ENCODE data around the gene ABCA3.

The ABCA3 gene

DNA sequence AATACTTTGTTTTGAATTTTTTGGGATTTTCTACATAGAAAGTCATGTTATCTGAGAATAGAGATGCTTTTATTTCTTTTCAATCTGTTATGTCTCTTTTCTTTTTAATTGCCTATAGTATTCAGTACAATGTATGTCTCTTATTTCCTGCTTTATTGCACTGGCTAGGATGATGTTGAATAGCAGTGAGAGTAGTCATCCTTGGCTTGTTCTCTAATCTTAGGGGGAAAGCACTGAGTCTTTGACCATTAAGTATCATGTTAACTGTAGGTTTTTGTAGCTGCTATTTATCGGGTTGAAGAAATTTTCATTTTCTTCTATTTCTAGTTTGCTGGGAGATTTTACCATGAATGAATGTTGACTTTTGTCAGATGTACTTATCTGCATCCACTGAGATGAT lies 10.0 kb upstream of the ABCA3 start:
- no peak for DNase-seq

DNA sequence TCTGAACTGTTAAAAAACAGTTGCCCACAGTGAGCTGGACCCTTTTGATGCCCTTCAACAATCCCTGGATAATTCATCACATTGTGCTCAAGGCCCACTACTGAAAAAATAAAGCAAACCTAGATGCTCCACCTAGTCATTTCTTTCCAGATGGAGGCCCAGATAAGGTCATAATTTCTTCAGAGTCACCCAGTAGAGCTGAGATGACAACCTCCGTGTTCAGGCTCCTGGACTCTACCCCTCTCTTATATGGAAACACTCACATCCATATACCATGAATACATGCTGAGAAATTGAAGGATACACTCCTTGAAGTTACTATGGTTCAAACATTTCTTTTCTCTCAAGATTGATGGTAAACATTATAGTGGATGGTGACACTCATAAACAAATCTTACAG lies 2.7 kb upstream of the ABCA3 start:
- DNase-seq = no peak

DNA sequence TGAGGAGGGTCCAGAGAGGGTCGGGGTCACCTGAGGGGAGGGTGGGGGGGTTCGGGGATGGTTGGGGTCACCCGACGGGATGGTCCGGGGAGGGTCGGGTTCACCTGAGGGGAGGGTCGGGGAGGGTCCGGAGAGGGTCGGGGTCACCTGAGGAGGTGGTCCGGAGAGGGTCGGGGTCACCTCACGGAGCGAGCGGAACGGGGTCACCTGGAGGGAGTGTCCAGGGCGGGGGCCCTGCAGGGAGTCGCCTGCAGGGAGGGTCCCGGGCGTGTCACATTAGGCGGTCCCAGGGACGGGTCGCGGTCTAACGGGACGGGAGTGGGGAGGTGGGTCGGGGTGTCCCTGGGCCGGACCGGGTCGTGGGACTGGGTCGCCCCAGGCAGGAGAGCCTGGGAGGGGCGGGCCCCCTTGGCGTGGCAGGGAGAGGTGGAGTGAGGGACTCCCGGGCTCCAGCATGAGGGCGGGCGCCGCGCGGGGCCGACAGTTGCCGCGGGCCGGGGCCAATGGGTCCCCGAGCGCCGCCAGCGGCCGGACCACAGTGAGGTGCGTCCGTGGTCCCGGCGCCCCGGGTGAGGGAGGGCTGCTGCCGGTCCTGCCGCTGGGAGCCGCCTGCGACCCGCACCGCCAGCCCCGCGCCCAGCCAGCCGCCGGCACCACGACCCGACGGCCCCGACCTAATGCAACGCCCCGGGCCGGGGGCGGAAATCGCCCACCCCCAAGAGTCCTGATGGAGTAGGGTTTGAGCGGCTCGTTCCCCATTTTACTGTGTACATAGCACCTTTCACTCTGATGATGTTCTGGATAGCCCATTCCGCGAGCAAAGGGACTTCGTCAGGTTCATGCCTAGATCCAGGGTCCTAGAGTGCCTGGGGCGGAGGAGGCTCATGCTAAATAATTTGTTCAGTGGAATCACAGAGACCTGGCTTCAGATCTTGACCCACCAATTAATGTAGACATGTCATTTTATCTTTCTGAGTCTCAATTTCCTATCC lies 1.2 kb upstream of the ABCA3 start:
- DNase-seq = no peak

DNA sequence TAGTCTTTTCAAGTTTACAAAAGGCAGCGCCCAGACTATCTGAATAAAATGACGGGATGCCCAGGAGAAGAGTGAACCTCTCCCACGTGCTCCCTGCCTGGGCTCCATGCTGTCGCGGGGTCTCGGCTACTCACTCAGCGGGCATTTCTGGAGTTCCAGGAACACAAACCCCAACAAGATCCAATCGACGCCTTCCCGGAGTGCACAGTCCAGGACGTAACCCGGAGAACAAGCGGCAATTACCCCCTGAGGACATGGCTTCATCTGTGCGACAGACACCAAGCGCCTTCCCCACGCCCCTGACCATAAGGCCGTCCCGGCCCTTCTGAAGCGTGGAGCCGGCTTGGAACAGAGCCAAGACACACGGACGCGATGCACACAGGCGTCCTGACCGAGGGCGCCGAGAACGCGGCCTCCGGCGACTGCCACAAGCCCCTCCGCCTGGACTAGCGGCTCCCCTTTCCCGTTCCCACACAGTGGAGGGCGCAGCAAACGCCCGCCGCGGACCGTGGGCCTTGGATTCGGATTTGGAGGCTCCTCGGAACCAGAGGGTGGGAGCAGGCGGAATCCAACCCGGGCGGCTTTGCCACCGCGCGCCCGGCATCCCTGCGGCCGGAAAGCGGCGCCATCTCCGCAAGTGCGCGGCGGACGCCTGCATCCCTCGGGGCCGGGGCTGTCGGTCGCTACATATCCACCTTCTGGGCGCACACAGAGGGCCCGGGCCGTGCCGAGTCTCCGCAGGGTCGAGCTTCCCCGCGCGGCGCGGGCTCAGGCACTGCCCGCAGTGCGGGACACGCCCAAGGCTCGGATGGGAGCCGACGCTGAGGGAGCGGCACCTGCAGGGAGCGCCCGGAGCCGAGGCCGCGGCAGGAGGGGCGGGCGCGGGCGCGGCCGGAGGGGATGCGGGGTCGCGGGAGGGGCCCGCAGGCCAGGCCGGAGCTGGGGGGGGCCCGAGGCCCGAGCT lies 725 bp downstream of the ABCA3 start:
- DNase-seq = peak; percentile 16

DNA sequence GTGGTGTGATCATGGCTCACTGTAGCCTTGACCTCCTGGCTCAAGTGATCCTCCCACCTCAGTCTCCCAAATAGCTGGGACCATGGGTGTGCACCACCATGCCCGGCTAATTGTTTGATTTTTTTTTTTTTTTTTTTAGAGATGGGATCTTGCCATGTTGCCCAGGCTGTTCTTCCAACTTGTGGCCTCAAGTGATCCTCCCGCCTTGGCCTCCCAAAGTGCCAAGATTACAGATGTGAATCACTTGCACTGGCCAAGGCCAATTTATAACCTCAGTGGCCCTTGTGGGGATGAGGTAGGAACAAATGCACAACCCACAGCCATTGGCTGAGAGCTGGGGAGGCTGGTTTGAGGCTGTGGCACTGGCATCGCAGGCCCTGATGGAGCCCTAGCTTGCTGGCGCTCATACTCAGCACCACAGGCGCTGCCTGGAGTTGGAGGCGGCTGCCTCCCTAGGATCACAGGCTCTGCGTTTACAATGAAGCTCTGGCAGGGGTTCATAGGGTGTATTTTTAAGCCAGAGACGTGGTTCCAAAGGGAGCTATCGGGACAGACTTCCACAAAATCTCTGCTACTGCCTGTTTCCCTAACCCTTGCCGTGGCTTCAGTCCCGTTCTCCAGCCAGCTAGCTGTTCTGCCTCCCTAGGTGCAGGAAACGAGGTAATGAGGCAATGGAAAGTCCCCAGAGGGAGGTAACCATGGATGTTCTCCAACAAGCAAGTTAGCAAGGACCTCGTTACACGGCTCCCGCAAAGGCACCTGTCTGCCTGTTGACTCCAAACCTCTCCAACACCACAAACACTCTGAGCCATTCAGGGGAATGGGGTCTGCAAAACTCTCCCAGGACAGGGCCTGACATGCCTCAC lies 2.9 kb downstream of the ABCA3 start:
- DNase-seq = no peak

DNA sequence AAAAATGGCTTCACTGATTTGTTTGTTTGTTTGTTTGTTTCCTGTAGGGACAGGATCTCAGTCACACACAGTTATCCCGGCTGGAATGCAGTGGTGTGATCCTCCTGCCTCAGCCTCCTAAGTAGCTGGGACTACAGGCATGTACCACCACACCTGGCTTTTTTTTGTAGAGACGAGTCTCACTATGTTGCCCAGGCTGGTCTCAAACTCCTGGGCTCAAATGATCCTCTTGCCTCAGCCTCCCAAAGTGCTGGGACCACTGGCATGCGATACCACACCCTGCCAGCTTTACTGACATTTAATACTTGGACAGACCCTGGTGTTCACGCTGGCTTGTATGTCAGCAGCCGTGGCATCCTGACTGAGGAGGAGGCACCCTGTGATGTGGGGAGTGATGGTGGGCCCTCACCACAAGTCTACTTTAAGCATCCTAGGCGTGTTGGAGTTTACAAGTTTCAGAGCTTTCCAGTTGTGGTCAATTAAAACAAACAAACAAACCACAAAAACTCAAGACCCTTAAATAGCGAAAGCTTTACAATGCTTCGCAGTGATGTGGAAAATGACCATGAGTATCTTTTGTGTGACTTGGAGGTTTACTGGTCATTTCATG lies 5.1 kb downstream of the ABCA3 start:
- no peak for DNase-seq

DNA sequence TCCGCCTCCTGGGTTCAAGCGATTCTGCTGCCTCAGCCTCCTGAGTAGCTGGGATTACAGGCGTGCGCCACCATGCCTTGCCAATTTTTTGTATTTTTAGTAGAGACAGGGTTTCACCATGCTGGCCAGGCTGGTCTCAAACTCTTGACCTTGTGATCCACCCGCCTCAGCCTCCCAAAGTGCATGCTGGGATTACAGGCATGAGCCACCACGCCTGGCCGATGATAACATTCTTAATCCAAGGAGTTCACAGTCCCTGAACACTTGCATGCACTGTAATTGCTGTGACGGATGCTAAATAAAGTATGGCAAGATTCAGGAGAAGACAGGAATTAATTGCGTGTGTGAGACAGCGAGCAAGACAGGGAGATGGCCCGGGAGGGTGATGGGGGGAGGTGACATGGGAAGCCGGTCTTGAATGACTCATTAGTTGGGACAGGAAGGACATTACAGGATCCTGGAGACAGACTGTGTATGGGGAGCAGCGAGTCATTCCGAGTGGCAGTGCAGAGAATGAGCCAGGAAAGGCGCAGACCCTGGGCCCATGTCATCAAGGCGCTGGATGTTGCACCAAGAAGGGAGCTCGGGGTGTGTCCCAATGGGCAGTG lies 6.7 kb downstream of the ABCA3 start:
- no peak for DNase-seq

DNA sequence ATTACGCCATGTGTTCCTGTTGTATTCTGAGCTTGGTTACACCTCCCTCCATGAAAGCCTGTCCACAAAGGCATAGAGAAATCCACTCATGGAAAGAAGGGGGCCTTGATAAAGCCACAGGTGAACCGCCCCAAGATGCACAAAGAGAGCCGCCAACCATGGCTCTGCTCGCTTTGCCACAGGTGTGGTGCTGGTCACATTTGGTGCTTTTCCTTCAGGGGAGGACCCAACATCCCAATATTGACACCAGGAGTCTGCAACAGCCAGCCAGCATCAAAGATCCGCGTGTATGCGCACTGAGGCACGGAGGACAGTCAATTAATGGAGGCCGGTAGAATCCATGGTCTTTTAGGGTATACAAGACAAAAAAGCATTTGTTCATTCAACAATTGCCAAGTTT lies 7.3 kb downstream of the ABCA3 start:
- no peak for DNase-seq

DNA sequence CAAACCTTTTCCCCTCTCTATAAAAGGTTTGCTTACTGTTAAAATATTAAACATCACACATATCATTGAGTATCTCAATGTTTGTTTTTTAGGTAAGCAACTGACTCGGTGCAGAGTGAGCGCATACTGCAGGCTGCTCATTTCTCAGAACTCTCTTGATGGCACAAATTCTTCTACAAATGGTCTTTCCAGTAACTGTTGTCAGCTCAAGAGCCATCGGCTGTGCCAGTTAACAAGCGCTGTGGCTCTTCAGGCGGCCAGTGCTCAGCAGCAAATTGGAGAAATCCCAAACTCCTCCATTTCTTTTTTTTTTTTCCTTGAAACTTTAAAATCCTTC lies 8.6 kb downstream of the ABCA3 start:
- DNase-seq = no peak

DNA sequence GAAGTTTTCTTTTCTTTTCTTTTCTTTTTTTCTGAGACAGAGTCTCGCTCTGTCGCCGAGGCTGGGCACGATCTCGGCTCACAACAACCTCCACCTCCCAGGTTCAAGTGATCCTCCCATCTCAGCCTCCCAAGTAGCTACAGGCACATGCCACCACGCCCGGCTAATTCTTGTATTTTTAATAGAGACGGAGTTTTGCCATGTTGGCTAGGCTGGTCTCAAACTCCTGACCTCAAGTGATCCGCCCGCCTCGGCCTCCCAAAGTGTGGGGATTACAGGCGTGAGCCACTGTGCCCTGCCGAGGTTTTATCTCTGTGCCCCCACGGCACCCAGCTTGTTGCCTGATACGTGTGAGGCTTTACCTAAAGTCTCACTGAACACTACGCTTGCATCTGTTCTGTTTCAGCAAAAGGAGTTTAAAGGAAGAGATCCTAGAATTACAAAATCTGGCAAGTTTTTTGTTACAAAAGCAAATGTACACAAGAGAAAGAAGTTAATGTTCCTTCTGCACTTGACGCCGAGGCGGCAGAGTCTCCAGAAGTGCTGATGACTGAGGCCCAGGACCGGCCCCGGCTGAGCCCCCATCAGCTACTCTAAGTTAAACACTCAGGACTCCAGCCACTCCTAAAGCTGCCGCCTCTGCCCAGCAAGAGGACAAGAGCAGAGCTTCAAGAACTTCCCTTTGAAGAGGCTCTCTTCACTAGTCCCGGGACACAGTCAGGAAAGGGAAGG lies 9.2 kb downstream of the ABCA3 start:
- DNase-seq = no peak

DNA sequence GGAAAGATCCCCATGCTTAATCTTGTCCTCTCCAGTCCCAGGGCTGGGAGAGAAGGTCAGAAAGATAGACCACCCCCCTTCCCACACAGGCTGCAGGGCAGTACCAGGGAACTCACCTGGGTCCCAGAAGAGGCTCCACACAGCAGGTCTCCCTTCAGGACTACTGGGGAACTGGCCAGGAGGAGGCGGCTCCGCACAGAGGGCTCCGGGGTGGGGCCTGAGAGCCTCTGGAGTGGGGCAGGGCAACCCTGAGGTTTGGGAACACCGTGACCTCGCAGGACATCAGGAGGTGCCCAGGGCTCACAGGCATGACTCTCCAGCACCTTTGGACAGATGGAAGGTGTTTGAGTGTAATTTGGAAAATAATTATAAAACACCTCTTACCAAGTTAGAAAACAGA lies 11.0 kb downstream of the ABCA3 start:
- no peak for DNase-seq

DNA sequence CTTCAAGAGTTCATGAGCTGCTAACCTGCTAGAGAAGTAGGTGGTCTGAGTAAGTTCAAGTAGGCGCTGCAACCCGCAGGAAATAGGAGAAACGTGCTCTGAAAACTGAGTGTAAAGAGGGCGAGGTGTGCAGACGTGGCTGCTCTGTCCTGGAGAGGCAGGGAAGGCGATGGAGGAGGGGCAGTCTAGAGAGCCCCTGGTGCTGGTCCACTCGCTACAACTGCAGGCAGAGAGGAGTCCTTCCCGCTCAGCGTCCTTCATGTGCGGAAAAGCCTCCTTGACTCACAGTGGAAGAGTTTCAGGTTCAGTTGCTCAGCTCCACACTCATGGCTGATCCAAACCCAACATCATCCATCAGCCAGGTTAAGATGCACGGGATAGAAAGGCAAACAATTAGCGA lies 12.1 kb downstream of the ABCA3 start:
- no peak for DNase-seq

DNA sequence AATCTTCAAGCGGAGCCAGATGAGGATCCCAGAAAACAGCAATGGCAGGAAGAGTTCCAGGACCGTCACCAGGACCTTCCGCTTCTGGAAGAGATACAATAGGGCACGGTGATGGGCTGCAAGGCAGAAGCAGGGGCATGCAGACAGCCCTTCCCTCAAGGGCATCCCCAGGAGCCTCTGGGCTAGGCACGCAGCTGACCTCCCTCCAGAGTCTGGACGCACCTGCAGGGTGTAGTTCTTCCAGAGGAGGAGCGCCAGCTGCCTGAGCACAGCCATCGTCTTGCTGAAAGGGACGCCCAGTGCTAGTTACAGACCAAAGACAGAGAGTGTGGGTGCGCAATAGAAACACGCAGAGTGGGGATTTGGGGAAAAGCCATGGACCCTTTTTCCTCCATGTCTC lies 14.3 kb downstream of the ABCA3 start:
- DNase-seq = no peak

DNA sequence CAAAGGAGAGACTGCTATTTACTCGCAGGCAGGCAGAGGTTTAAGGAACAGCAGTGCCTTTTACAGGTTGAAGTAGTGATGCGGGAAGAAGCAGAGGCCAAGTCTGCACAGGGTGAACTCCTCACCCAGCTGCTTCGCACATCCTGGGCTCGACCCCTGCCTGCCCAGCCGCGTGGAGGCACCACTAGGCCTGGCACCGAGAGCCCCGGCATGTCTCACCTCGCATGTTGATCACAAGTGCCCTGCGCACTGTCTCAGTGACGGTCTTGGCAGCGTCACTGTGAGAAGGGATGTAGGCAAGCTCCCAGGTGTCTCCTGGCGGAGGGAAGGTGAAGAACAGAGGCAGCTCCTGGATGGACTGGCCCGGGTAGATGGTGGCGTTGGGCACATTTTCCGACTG lies 14.7 kb downstream of the ABCA3 start:
- no peak for DNase-seq

DNA sequence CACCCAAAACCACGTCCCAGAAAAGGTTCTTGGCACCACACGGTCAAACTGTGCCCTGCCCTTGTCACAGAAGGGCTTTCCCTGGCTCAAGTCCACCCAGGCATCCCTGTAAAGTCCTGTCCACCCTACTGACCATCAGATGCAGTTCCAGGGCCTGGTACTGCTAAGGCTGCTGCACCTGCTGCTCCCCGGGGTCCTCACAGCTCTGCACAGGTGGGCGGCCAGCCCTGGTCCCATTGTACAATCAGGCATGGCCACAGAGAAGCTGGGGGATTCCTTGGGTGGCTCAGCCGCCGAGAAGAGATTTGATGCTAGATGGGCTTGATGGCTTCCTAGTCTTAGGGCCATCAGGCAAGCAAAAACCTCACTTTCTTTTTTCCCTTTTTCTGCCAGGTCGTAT lies 15.3 kb downstream of the ABCA3 start:
- DNase-seq = no peak

DNA sequence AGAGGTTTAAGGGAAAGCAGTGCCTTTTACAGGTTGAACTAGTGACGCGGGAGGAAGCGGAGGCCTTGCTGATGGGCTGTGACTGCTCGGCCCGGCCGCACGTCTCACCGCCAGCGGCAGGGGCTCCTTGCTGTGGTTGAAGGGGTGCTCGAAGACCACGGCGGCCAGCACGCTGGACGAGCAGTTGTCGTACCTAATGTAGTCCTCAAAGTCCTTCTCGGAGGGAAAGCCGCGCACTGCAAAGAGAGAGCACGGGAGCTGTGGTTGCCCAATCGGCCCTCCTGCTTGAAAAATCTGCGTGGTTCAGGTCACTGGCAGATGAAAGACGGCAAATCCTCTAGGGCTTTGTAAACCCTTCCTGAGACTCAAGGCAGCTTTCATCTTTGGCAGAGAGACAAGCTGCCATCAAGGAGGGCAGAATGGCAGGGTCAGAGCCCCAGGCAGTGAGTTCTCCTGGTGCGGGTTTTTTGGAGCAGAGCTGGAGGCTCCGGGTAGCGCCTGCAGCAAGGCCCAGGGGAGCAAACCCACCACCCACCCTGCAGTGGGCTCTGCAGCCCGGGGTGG lies 16.1 kb downstream of the ABCA3 start:
- DNase-seq = no peak

DNA sequence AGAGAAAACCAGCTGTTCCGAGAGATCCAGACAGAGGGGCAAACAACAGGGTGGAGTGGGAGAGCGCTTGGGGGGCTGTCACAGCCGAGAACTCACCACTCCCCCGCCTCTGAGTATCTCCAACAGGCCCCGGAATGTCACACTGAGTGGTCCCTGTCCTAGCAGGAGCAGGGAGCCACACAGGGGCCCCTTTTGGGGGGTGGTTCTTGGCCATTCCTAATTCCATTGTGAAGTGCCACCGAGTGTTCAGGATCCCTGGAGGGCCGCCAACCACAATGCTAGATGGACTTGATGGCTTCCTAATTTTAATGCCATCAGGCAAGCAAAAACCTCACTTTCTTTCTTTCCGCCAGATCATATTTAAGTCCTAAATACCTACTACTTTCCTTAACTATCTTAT lies 16.8 kb downstream of the ABCA3 start:
- no peak for DNase-seq

DNA sequence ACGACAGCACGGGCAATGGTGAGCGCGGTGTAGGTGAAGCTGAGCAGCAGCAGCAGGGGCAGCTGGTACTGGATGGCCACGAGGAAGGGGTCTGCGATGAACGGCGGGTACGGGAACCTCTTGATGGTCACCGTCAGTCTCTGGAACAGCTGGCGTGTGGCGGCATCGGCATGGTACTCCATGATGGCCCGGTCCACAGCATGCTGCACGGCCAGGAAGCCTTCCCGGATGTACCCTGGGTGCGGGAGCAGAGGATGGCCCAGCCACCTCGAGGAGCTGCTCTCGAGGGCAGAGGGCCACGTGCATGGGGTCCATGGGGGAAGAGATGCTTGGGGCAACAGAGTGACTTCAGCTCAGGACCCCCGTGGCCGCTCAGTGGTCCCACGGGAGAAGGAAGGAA lies 20.9 kb downstream of the ABCA3 start:
- DNase-seq = no peak

DNA sequence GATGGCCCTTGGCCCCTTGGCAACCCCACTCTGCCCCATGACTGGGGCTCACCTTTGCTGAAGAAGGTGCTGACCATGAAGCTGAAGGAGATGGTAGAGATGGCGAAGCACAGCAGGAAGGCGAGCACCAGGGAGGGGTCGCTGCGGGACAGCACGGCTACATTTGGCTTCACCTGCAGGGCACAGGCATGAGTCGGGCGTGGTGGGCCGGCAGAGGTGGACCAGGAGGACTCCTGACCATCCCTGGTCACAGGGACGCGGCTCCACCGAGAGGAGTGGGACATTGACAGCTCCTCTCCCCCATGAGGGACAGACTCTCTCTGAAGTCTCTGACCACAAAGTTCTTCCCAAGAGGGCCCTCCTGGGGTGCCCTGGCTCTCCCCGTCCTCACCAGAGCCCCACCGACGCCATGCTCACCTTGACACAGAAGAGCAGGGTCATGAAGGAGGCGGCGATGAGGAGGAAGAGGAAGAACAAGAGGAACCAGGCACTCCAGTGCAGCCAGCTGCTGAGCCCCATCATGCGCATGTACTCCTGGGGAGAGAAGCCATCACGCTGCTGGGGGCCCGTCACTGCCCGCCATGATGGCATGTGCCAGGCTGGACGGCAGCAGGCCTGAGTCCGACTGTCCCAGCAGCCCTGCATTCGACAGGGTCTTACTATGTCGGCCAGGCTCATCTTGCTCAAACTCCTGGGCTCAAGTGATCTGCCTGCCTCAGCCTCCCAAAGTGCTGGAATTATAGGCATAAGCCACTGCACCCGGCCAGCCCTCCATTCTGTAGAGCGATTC lies 23.1 kb downstream of the ABCA3 start:
- DNase-seq = no peak
